Activated CD4-positive, alpha-beta memory T cell treated with anti-CD3 and anti-CD28 coated beads, Interleukin-2, amount 10 ng/mL, durations not matched to agents 7 days and 5 days (primary cell): ENCODE results near the gene ZNF827. TPM values are rescaled to one million over a fixed set of nuclear protein-coding genes. Genes with fewer than 3 reads are reported as not detected.

Experiments used
- CTCF ChIA-PET: fragments of 350-600 bp; sonication (Branson Sonifier 250); formaldehyde crosslinking; loops from one replicate; lab custom pipeline; 2021; ENCODE audit warnings: antibody characterized with exemption, inconsistent platforms; lab: Charles Lee
- POLR2A ChIA-PET: fragments of 350-600 bp; sonication (Branson Sonifier 250); formaldehyde crosslinking; loops from one replicate; lab custom pipeline; 2021; ENCODE audit warnings: antibody characterized with exemption; lab: Charles Lee
- DNase-seq: peaks from one replicate; pipeline ENCODE4 v3.0.0-alpha.2; 2020
- H3K27ac Mint-ChIP-seq: one replicate; pipeline ENCODE4 v1.8.0; 2021; ENCODE audit warnings: mild to moderate bottlenecking, mixed read lengths
- H3K27me3 Mint-ChIP-seq: one replicate; pipeline ENCODE4 v1.8.0; 2021; ENCODE audit warnings: mixed read lengths
- H3K36me3 Mint-ChIP-seq: one replicate; pipeline ENCODE4 v1.8.0; 2021; ENCODE audit warnings: low read depth, mixed read lengths
- H3K4me1 Mint-ChIP-seq: one replicate; pipeline ENCODE4 v1.8.0; 2021; ENCODE audit warnings: mixed read lengths
- H3K4me3 Mint-ChIP-seq: one replicate; pipeline ENCODE4 v1.8.0; 2021; ENCODE audit warnings: mild to moderate bottlenecking, mixed read lengths
- H3K9me3 Mint-ChIP-seq: one replicate; pipeline ENCODE4 v1.8.0; 2021; ENCODE audit warnings: mixed read lengths
- total RNA-seq, 2 experiments: library from RNA; stranded (reverse); gene quantifications; one replicate each; pipeline ENCODE4 v1.2.3, GENCODE V29; 2021

Gene ZNF827
- total RNA-seq, 2 experiments from 2014 or later = 7.9 to 10.3 TPM

GRCh38 chr4:145898926-145899531 lies 39.6 kb downstream of the ZNF827 start:
- ChIA-PET POLR2A (no interaction called here), CTCF (no interaction called here)
- H3K9me3 Mint-ChIP-seq = no peaks in the 10 kb centered on the region
- H3K27ac Mint-ChIP-seq = no peak overlapping the region
- peaks cover 11% of the 10 kb centered on the region for H3K36me3 Mint-ChIP-seq
- DNase-seq = no peak
- no peaks in the 10 kb centered on the region for H3K27me3 Mint-ChIP-seq
- no peak overlapping the region for H3K4me3 Mint-ChIP-seq
- peaks cover 12% of the 10 kb centered on the region for H3K4me1 Mint-ChIP-seq

GRCh38 chr4:145898466-145898865 lies 40.2 kb downstream of the ZNF827 start:
- Mint-ChIP-seq H3K27ac (no peak overlapping the region), H3K27me3 (no peaks in the 10 kb centered on the region), H3K36me3 (peaks cover 13% of the 10 kb centered on the region), H3K9me3 (no peaks in the 10 kb centered on the region), H3K4me1 (peaks cover 14% of the 10 kb centered on the region), H3K4me3 (no peak overlapping the region)
- POLR2A ChIA-PET = no interaction called here
- CTCF ChIA-PET = no interaction called here
- no peak for DNase-seq

DNA sequence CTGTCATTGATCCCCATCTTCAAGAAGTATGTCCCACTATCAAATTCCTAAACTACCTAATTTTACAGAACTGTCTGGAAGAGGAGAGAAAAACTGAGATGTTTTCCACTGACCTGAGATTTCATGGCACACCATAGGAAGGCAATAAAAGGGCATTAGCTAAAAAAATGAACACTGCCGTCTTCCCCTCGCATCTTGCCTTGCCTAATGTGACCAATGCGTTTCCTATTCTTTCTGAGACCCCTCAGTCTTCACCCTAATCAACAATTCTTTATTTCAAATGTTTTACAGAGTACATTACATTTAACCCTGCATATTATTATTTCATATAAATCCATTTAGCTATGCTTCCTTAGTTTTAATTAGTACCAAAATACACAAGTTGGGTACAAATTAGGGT lies 43.6 kb downstream of the ZNF827 start:
- peaks cover 14% of the 10 kb centered on the region for H3K4me1 Mint-ChIP-seq
- no peak overlapping the region for H3K27ac Mint-ChIP-seq
- DNase-seq = no peak
- CTCF ChIA-PET = no interaction called here
- H3K27me3 Mint-ChIP-seq = no peaks in the 10 kb centered on the region
- POLR2A ChIA-PET = no interaction called here
- peaks cover 6% of the 10 kb centered on the region for H3K36me3 Mint-ChIP-seq
- H3K9me3 Mint-ChIP-seq = no peaks in the 10 kb centered on the region
- H3K4me3 Mint-ChIP-seq = no peak overlapping the region

DNA sequence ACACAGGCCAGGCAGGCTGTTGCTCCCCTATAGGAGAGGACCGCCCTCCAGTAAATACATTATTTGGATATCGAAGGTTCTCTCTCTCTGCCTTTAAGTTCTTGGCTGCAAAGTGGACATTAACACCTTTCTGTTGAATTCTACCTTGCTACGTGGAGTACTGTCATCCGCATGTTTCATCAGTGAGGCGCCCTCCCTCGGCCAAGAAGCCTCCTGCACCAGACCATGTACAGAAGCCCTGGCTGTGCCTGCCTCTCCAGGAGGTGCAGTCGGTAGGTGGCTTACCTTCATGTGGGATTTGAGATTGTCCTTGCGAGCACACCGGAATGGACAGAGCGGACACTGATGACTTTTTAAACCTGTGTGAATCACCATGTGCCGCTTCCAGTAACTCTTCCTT lies 46.7 kb downstream of the ZNF827 start:
- CTCF ChIA-PET = no interaction called here
- H3K4me3 Mint-ChIP-seq = no peak overlapping the region
- H3K9me3 Mint-ChIP-seq = no peaks in the 10 kb centered on the region
- no peaks in the 10 kb centered on the region for H3K27me3 Mint-ChIP-seq
- DNase-seq = no peak
- peaks cover 14% of the 10 kb centered on the region for H3K4me1 Mint-ChIP-seq
- H3K36me3 Mint-ChIP-seq = peaks cover 6% of the 10 kb centered on the region
- no peak overlapping the region for H3K27ac Mint-ChIP-seq
- POLR2A ChIA-PET = no interaction called here

DNA sequence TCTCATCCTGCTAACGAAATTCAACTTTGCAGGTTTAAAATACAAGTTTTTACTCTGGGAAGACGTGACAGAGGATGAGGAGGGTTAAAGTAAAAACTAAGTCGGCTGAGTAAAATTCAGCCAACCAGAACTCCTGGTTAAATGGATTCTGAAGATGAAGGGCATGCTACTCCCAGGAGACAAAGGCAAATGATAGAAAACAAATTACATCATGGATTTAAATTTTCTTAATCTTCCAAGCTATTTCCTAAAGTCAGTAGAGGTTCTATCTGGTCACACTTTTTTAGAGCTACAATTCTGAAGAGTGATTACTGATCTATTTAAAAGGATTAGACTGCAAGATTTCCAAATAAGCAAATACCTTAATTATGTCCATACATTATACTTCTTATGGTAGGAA lies 47.9 kb downstream of the ZNF827 start:
- H3K36me3 Mint-ChIP-seq = peaks cover 9% of the 10 kb centered on the region
- H3K4me1 Mint-ChIP-seq = peaks cover 14% of the 10 kb centered on the region
- no peak for DNase-seq
- no peak overlapping the region for H3K4me3 Mint-ChIP-seq
- H3K27ac Mint-ChIP-seq = no peak overlapping the region
- no peaks in the 10 kb centered on the region for H3K9me3 Mint-ChIP-seq
- ChIA-PET CTCF (interaction anchor here (0.8 to 2.5 kb wide), 2 partner anchors 11 to 12 kb away, joined by 3 to 6 read pairs; no protein-coding TSS in a partner anchor), POLR2A (no interaction called here)
- H3K27me3 Mint-ChIP-seq = no peaks in the 10 kb centered on the region

DNA sequence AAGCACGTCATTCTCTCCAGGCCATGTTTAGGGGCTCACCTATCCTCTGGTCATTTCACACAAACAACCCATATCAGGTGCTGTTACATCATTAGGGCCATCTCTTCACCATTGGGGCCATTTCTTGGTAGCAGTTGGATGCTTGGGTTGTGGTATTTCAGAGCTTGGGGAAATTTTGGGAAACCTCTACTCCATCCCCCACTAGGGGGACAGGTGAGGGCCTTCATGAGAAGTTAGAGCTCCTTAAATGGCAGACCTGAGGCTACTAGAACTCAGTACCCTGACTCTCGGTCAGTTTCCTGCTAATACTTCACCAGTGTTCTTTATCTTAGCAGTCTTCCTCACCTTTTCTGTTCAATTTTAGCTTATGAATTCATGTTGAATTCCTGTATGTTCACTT lies 50.2 kb downstream of the ZNF827 start:
- Mint-ChIP-seq H3K9me3 (no peaks in the 10 kb centered on the region), H3K4me3 (no peak overlapping the region), H3K4me1 (no peaks in the 10 kb centered on the region), H3K27me3 (no peaks in the 10 kb centered on the region), H3K27ac (no peak overlapping the region), H3K36me3 (peaks cover 11% of the 10 kb centered on the region)
- ChIA-PET CTCF (interaction anchor here (2.5 kb wide), 1 partner anchor 10 kb away, joined by 6 read pairs; no protein-coding TSS in a partner anchor), POLR2A (no interaction called here)
- DNase-seq = no peak

DNA sequence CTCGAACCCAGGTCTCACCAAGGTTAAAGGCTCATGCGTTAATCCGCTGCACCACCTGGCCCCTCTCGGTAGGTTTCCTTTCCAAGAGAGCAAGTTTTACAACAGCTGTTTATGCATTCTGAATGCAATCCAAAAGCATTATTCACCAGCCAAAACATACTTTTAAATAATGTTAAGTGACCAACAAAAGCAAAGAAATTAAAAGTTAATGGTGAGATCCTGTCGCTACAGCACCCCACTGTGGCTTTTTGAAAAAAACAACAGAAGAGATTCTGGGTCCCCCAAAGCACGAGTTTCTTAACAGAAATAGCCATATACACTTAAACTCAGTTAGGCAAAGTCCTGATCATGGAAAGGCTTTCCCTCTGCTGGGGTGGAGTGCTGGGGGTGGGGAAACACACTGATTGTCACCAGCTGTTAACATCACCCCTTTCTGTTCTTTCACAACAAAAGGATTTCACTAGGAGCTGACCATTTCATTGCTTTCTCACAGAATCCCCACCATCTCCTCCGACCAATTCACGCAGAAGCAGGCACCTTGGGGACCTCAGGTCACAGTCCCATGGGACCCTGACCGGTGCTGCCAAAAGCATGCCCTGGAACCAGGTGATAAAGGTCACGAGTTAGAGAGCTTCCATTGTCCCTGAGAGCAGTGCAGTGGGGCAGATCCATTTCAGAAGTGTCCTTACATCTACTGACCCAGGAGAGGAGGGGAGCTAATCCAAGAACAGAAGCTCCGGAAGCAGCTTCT lies 51.2 kb downstream of the ZNF827 start:
- H3K36me3 Mint-ChIP-seq = peaks cover 11% of the 10 kb centered on the region
- H3K4me1 Mint-ChIP-seq = no peaks in the 10 kb centered on the region
- no peak overlapping the region for H3K27ac Mint-ChIP-seq
- CTCF ChIA-PET = no interaction called here
- POLR2A ChIA-PET = no interaction called here
- no peak for DNase-seq
- H3K27me3 Mint-ChIP-seq = no peaks in the 10 kb centered on the region
- H3K9me3 Mint-ChIP-seq = no peaks in the 10 kb centered on the region
- no peak overlapping the region for H3K4me3 Mint-ChIP-seq

- POLR2A ChIA-PET = no interaction called here
- peaks cover 9% of the 10 kb centered on the region for H3K36me3 Mint-ChIP-seq
- H3K27ac Mint-ChIP-seq = no peak overlapping the region
- no peak overlapping the region for H3K4me3 Mint-ChIP-seq
- no peaks in the 10 kb centered on the region for H3K9me3 Mint-ChIP-seq
- CTCF ChIA-PET = no interaction called here
- H3K4me1 Mint-ChIP-seq = no peaks in the 10 kb centered on the region
- DNase-seq = no peak
- no peaks in the 10 kb centered on the region for H3K27me3 Mint-ChIP-seq
These were observed 51.8 kb downstream of the ZNF827 start for GRCh38 chr4:145886871-145887240.

- ChIA-PET CTCF (no interaction called here), POLR2A (no interaction called here)
- Mint-ChIP-seq H3K27ac (no peak overlapping the region), H3K4me3 (no peak overlapping the region), H3K9me3 (no peaks in the 10 kb centered on the region), H3K36me3 (peaks cover 9% of the 10 kb centered on the region), H3K27me3 (no peaks in the 10 kb centered on the region), H3K4me1 (no peaks in the 10 kb centered on the region)
- no peak for DNase-seq
These were observed 53.0 kb downstream of the ZNF827 start for GRCh38 chr4:145885666-145886065.

GRCh38 chr4:145884775-145885174 lies 53.8 kb downstream of the ZNF827 start:
- H3K4me3 Mint-ChIP-seq = no peak overlapping the region
- DNase-seq = no peak
- H3K9me3 Mint-ChIP-seq = no peaks in the 10 kb centered on the region
- H3K36me3 Mint-ChIP-seq = peaks cover 7% of the 10 kb centered on the region
- H3K27me3 Mint-ChIP-seq = no peaks in the 10 kb centered on the region
- H3K4me1 Mint-ChIP-seq = no peaks in the 10 kb centered on the region
- CTCF ChIA-PET = no interaction called here
- H3K27ac Mint-ChIP-seq = no peak overlapping the region
- POLR2A ChIA-PET = no interaction called here

GRCh38 chr4:145883101-145883694 lies 55.4 kb downstream of the ZNF827 start:
- peaks cover 7% of the 10 kb centered on the region for H3K36me3 Mint-ChIP-seq

DNA sequence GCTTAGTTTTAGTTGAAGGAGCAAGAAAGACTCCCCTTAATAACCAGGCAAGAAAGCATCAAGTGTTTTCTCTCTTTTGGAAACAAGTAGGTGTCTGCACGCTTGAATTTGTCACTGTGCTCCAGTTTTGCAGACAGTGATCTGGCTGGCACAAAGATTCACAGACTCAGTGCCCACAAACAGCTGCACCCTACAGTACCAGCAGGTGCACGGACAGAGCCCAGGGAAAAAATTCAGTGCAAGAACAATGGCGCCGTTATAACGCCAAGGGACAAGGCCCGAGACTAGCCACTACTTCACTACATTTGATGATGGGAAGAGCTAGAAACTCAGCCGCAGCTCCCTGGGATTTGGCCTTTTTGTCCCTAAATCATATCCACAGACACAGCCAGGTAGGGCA lies 56.0 kb downstream of the ZNF827 start:
- Mint-ChIP-seq H3K9me3 (no peaks in the 10 kb centered on the region), H3K4me1 (no peaks in the 10 kb centered on the region), H3K4me3 (no peak overlapping the region), H3K27me3 (no peaks in the 10 kb centered on the region), H3K27ac (no peak overlapping the region), H3K36me3 (peaks cover 7% of the 10 kb centered on the region)
- no peak for DNase-seq
- POLR2A ChIA-PET = interaction anchor here (0.7 kb wide), 1 partner anchor 386 kb away, joined by 3 read pairs; no protein-coding TSS in a partner anchor
- CTCF ChIA-PET = no interaction called here

More at GRCh38 chr4:145883101-145883694, 55.4 kb downstream of the ZNF827 start:
- Mint-ChIP-seq H3K4me3 (no peak overlapping the region), H3K27ac (no peak overlapping the region), H3K4me1 (no peaks in the 10 kb centered on the region), H3K9me3 (no peaks in the 10 kb centered on the region), H3K27me3 (no peaks in the 10 kb centered on the region)
- ChIA-PET CTCF (no interaction called here), POLR2A (interaction anchor here (0.7 kb wide), 1 partner anchor 387 kb away, joined by 3 read pairs; no protein-coding TSS in a partner anchor)
- no peak for DNase-seq

DNA sequence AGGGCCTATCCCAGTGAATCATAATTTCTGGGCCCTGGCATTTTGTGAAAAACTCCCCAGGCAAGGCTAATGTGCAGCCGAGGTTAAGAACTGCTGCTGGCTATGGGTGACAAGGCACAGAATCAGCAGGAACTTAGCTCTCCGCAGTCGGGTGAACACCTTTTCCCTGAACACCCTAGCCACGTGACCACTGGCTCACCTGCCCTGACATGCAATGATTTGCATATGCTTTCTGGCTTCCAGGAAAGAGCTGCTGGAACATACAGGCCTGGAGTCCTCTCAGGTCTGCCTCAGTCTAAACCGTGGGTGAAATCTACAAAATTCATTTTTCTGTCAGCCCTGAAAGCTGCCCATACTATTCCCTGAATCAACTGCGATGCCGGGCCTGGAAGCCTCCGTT lies 56.6 kb downstream of the ZNF827 start:
- no peak overlapping the region for H3K4me3 Mint-ChIP-seq
- H3K27ac Mint-ChIP-seq = no peak overlapping the region
- ChIA-PET POLR2A (no interaction called here), CTCF (no interaction called here)
- H3K4me1 Mint-ChIP-seq = no peaks in the 10 kb centered on the region
- no peaks in the 10 kb centered on the region for H3K27me3 Mint-ChIP-seq
- no peaks in the 10 kb centered on the region for H3K9me3 Mint-ChIP-seq
- no peak for DNase-seq
- H3K36me3 Mint-ChIP-seq = peaks cover 7% of the 10 kb centered on the region
